NCI-H748 (cell line): Measurements from ENCODE around the gene CIDEB.

ENCODE experiments used
- DNase-seq: peaks from one replicate; lab custom pipeline; 2025; ENCODE audit not compliant: unreplicated experiment; lab: John Stamatoyannopoulos, UW

CIDEB gene

DNA sequence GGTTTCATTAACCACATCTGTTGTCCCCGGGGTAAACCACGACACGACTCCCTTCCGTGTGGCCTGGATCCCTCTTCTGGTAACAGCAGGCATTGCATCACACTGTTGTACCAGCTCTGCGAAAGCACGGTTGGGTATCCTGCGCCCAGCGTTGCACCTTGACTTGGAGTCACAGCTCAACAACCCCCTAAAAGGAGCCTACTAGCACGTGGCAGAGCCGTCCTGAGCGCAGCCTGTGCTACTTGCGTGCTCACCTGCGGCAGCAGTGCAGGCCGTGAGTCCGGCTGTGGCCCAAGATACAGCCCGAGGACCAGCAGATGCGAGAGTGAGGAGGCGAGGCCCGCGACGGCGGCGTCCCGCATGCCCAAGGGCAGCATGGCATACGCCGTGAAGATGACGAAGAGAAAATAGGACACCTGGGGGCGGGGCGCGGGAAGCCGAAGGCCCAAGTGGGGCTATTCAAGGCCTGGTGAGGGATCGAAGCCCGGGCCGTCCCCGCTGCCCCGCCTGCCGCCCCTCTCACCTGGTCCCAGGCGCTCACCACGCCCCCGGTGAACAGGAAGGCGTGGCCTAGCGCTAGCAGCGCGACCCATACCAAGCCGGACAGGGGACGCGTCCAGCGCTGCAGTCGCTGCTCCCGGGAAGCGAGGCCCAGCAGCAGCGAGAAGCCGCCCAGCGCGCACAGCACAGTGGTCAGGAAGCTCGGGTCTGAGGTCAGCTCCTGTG is 24.7 kb upstream of the CIDEB start:
- peak; percentile 86 for DNase-seq

DNA sequence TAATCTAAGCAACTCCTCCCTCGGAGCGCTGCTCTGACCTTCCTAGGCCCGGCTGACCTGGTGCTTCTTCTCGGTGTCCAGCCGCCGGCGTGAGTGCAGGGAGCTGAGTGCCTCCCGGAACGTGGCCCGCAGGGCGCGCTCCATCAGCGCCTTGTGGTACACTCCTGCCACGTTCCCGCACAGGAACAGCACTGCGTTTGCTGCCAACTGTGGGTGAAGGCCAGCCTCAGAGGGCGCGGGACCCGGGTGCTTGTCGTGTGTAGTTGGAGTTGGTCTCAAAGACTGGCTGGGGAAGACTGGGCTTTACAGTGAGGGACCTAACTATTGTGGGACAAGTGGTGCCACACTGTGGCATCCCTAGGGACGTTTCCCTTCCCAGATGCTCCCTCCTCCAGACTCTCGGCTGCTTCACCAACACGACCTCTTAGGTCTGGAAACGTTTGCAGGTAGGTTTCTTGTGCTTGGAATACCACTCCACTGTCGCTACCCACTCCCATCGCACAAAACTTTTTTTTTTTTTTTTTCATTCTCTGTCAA is 24.0 kb upstream of the CIDEB start:
- DNase-seq = no peak

DNA sequence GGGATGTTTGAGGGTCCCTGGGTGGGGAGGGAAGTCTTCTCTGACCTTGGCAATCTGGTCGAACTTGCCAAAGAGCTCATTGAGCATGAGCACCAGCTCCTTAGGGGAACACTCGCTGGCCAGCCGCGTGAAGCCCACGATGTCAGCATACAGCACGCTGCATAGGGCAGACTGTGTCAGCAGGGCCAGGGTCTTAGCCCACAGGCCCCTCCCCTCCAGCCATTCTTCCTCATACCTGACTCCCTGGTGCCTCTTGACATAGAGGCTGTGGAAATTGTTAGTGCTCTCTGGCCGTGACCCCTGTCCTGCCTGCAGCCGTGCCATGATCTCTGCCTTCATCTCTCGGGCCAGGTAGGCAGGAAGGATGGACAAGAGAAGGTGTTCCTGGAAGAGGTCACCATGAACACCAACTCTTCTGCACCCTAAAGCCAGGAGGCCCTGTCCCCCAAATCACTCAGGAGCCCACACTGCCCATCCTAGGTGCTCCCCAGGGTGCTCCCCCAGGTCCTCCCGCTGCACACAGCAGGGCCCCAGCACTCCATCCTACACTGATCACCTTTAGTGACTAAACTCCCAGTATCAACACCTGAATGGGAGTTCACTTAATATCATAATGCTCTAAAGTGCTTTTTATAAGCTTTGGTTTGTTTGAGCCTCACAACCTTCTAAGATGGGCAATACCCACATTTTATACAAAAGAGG is 23.3 kb upstream of the CIDEB start:
- no peak for DNase-seq

DNA sequence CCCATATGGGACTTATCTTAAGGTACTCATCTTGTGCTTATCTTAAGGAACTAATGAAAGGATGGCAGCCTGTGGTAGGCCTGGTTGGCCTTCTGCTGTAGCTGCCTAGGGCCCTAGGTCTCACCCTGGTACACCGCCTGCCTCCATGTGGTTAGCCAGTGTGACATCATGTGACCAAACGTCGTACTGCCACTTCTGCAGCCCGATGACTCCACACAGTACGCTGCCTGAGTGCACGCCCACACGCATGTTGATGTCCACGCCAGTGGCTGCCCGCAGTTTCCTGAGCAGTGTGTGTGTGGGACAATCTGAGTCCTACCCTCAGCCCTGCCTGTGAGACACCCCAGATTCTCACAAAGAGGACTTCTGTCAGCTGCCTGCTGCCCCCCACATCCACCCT is 22.0 kb upstream of the CIDEB start:
- no peak for DNase-seq

DNA sequence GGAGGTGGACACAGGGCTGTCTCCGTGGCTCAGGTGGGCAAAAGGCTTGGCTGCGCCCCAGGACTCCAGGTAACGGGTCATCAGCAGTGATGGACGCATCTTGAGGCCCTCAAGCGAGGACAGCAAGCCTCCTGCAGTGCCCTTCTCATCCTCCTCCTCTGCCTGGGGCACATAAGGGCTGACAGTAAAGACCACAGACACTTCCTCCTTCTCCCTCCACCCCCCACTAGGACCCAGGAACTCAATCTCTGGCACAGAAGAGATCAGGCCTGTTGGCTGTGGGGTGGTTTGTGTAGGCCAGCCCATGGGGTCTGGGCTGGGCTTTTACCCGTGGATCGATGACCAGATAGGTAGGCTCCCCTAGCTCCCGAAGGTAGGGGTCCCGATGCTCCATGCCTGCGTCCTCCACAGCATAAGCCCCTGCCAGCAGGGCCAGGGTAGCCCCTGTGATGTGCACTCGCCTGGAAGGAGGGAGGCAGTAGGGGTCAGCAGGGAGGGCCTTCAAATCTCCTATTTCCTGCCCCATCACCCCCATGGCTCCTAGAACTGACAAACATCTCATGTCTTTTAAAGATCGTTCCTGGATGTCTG is 21.4 kb upstream of the CIDEB start:
- DNase-seq = no peak

DNA sequence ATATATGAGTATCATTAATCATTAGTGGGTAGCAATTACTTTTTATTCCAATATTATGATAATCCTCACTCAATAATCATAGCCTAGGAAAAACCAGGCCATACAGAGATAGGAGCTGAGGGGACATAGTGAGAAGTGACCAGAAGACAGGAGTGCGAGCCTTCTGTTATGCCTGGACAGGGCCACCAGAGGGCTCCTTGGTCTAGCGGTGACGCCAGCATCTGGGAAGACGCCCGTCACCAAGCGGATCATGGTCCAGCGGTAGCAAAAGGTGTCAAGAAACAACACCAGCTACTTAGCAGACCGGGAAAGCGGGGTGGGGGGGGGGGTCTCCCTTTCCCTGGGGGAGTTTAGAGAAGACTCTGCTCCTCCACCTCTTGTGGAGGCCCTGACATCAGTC is 20.1 kb upstream of the CIDEB start:
- DNase-seq = peak; percentile 22

DNA sequence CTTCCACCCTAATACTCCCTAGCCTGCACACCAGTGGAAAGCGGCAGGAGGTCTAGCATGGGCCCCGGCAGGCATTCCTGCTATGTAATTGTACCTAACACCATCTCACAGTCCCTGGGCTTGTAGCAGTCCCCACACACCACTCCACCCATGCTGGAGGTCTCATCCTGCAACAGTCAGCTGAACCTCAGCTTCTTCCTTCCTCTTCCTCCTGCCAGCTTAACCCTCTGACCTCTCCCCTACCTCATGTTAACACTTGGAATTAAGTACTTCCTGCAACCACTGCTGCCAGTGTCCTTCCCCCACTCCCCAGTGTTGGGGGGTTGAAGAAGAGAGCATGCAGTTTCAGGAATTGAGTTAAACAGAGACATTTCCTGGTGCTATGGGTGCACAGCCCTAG is 19.5 kb upstream of the CIDEB start:
- no peak for DNase-seq

DNA sequence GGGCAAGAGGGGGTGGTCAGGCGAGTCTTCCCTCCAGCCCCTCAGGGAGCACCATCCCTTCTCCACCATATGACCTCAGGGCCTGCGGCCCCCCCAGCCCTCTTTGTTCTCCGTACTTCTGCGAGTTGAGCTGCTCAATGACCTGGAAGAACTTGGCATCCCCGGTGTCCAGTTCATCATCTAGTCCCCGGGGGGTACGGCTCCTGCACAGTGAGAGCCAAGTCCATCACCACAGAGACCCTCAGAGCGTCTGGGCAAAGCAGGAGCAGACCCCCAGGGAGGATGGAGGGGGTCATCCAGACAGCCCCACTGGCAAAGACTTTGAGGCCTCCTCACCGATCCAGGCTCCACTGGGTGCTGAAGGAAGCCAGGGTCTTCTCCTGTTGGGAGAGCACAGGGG is 18.2 kb upstream of the CIDEB start:
- DNase-seq = no peak

DNA sequence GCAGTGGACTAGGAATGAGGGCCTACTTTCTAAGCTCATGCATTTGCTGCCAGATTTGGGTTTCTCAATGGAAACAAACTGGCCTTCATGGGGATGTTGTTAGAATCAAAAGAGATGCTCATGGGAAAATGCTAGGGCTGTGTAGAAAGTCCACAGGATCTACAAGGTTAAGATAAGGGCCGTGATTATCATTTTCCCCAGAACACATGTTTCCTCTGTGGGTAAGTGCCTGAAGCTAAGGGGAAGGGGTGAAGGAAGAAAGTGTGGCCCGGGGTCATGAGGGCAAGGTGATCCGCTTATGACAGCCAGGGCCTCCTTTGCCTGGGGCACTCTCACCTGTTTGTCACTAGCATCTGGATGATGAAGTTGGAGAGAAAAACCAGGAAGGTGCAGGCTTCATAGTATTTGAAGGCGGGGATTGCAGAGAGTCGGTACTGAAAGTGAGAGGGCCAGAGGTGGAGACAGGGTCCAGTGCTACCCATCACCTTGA is 17.3 kb upstream of the CIDEB start:
- DNase-seq = no peak

DNA sequence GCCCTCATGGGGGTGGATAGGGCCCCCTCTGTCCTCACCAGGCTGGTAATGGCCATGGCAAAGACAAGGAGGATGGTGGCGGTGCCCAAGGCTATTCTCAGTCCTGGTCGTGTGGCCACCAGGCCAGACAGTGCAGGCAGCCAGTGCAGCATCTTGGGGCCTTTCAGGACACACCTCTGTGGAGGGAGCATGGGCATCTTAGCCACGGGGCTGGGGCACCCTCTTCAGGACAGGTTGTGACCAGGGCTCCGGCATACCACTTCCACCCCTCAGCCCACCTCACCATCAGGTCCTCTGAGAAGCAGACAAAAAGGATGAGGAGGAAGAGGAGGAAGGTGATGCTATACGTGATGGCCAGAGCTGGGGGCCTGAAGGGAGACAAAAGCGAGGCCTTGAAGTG is 16.2 kb upstream of the CIDEB start:
- DNase-seq = no peak

DNA sequence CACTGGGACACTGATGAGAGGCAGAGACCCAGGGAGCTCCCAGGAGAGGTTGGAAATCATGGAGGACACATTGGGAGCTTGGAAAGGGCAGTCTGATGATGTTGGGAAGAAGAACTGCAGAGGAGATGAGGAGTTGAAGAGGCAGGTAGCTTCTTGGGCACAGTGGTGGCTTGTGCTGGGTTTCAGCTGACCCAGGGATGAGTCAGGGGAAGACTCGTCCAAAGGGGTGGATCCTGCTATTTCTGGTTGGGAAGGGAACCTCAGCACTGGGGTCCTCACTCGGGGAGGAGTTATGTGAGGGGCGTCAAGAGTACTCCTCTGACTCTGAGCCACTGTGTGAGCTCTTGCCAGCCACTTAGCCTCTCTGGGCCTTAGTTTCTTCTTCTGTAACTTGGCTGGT is 15.6 kb upstream of the CIDEB start:
- DNase-seq = no peak

DNA sequence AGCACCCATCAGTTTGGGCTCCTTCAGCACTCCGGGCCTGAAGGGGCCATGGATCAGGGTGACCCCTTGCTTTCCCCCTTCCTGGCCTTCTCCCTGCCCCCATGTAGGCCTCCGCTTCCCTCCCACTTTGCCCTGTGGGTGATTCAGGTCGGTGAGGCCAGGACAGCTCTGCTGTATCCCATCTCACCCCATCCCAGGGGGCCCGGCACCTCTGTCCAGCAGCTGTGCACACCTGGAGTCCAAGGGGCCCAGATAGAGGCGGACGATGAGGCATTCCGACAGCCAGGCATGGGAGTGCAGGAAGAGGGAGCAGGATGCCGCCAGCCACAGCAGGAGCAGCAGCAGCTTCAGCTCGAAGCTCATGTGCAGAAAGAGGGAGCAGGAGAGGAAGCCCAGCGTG is 14.9 kb upstream of the CIDEB start:
- DNase-seq = no peak

DNA sequence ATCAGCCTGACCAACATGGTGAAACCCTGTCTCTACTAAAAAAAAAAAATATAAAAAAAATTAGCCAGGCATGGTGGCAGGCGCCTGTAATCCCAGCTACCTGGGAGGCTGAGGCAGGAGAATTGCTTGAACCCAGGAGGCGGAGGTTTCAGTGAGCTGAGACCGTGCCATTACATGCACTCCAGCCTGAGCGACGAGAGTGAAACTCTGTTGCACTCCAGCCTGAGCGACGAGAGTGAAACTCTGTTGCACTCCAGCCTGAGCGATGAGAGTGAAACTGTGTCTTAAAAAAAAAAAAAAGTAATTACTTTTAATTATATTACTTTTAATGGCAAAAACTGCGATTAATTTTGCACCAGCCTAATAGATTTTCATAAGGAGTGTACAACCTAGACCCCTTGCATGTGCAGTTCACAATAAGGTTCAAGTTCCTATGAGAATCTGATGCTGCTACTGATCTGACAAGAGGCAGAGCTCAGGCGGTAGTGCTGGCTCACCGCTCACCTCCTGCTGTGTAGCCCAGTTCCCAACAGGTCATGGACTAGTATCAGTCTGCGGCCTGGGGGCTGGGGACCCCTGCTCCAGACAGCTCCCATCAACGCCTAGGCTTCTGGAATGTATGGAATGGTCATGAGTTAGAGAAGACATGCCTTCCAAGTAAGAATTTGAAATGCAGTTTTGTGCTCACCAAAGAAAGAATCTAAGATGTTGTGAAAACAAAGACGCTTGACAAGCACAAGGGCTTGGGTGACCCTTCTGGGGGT is 13.6 kb upstream of the CIDEB start:
- DNase-seq = no peak

DNA sequence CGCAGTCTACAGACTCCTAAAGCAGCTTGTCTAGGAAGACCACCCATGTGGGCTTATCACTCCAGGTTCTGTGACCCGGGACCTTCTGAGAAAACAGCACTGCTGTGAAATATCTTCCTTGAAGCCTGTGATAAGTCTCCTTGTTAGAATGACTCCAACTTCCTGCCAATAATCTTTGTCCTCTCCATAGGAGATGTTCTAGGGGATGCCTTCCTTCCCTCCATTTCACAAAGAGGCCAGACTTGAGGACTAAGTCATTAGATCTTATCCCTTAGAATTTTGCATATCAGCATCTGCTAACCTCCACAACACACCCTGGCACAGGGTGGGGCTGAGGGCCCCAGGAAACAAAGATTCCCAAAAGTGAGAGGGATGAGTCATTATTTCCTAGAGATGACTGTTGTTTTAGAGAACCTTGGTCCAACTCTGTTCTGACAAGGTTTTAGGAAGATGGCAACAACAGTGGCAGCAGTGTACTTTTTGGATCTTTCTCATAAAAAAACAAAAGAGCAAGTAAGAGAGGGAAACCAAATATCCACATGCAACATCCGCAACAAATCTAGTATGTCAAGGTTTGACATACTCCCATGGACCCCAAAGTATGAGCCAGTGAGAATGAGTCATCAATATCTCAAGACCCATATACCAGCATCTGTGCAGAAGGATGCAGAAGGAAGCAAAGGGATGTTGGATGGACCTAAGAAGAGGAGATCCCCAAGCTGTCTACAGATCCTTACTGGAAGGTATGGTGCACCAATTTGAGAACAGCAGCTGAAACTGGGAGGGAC is 9.6 kb upstream of the CIDEB start:
- no peak for DNase-seq

DNA sequence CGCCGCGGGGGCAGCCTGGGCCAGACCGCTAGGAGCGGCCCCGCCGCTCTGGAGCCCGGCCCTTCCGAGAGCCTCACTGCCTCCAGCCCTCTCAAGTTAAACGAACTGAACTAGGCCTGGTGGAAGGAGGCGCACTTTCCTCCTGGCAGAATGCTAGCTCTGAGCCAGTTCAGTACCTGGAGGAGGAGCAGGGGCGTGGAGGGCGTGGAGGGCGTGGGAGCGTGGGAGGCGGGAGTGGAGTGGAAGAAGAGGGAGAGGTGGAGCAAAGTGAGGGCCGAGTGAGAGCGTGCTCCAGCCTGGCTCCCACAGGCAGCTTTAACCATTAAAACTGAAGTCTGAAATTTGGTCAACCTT is 8.8 kb upstream of the CIDEB start:
- no peak for DNase-seq

DNA sequence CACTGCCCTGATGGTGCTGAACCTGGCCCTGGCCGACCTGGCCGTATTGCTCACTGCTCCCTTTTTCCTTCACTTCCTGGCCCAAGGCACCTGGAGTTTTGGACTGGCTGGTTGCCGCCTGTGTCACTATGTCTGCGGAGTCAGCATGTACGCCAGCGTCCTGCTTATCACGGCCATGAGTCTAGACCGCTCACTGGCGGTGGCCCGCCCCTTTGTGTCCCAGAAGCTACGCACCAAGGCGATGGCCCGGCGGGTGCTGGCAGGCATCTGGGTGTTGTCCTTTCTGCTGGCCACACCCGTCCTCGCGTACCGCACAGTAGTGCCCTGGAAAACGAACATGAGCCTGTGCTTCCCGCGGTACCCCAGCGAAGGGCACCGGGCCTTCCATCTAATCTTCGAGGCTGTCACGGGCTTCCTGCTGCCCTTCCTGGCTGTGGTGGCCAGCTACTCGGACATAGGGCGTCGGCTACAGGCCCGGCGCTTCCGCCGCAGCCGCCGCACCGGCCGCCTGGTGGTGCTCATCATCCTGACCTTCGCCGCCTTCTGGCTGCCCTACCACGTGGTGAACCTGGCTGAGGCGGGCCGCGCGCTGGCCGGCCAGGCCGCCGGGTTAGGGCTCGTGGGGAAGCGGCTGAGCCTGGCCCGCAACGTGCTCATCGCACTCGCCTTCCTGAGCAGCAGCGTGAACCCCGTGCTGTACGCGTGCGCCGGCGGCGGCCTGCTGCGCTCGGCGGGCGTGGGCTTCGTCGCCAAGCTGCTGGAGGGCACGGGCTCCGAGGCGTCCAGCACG is 8.2 kb upstream of the CIDEB start:
- peak; percentile 54 for DNase-seq

DNA sequence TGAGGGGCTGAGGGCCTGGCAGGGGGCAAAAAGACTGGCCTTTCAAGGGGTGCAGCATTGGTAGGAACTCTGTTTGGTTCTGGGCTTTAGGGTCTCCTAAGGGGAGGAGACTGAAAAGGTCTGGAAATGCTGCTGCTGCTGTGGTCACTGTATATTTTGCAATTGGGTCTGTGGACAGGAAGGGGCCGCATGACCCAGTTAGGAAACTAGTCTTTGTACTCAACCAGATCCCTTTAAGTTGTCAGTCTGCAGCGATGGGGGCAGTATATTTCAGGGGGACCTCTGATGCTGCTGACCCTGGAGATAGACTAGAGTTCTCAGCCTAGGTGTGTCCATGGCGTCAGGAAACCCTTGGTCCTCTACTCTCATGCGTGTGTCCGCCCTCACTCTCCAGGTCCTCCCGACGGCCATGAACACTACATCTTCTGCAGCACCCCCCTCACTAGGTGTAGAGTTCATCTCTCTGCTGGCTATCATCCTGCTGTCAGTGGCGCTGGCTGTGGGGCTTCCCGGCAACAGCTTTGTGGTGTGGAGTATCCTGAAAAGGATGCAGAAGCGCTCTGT is 7.5 kb upstream of the CIDEB start:
- DNase-seq = no peak

DNA sequence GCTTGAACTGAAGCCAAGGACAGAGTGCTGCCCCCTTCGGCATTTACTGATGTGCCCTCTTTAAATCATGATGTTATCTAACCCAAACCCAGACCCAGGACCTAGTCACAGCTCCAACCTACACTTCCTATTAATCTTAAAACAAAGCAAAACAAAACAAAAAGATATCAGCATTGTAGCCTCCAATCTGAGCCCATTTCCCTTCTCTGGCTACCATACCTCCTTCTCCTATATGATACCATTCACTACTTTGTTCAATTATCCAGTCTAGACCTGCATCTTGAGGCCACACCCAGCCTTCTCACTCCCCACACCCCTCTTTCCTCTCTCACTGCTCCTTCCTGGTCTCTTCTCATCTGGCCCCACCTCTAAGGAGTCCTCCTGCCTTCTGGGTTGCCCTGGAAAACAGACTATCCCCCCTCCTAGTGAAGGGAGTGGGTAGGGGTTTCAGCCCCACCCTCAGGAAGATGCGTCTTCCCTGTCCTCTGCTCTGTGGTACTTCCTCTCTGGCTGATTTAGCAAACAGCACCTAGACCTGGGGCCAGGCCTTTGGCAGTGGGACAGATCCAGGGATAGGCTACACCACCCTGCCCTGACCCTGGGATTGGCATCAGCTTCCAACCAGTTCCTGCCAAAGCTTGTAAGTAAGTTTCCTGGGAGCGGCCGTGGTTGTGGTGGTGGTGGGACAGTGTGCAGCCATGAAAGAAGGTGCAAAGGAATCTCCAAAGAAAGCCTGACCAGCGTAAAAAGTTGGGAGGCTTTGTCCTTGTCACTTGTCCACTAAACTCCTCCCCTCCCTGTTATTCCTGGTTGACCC is 6.8 kb upstream of the CIDEB start:
- DNase-seq = no peak

DNA sequence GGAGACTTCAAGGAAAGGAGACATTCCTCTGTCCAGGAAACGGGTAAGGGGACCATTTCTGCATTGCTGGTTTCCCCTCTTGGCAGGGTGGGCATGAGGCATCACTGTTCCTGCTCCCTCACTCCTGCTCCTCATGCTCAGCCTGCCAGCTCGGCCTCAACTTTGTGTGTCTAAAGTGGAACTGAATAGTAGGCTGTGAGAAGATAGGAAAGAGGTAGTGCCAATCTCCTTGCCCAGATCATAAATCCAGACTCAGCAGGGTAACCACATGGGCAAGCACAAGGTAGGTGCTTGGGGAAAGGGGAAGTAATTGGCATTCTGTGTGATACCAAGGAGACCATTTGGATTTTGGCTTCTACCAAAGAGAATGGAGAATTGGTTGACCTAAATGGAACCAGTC is 6.1 kb upstream of the CIDEB start:
- no peak for DNase-seq
